Mucosa of gallbladder (tissue), 1 donor: ENCODE measurements around the gene YPEL1. TPM values are rescaled to one million over a fixed set of nuclear protein-coding genes. Genes with fewer than 3 reads are reported as not detected.
"Not testable (repeated sequence)": the region's sequence is repeated elsewhere in the genome, so short reads cannot be mapped to it uniquely, and the experiment has no call there.

Experiments used
- DNase-seq: peaks from one replicate; pipeline ENCODE4 v3.0.0-alpha.2; 2020; ENCODE audit warnings: low spot score
- total RNA-seq: library from RNA; stranded (reverse); gene quantifications from one replicate; pipeline ENCODE4 v1.2.1, GENCODE V29; 2021
- donor health status: DM: no; HTN: no; CAD: no.

YPEL1 gene
- total RNA-seq, 1 donor from 2014 or later = 10.0 TPM

GRCh38 chr22:21753374-21754111 lies 17.9 kb upstream of the YPEL1 start:
- DNase-seq = no peak

- DNase-seq = no peak
Measured at GRCh38 chr22:21752276-21752675, 16.7 kb upstream of the YPEL1 start.

GRCh38 chr22:21745948-21746347 lies 10.4 kb upstream of the YPEL1 start:
- DNase-seq = no peak

- DNase-seq = not testable (repeated sequence)
Measured at GRCh38 chr22:21744917-21745316, 9.3 kb upstream of the YPEL1 start.

- DNase-seq = no peak
Measured at GRCh38 chr22:21741790-21742189, 6.2 kb upstream of the YPEL1 start.

GRCh38 chr22:21741059-21741458 lies 5.5 kb upstream of the YPEL1 start:
- no peak for DNase-seq

- no peak for DNase-seq
Measured at GRCh38 chr22:21739828-21740377, 4.3 kb upstream of the YPEL1 start.

- no peak for DNase-seq
Measured at GRCh38 chr22:21738966-21739365, 3.4 kb upstream of the YPEL1 start.

- DNase-seq = no peak
Measured at GRCh38 chr22:21738081-21738480, 2.5 kb upstream of the YPEL1 start.

- DNase-seq = no peak
Measured at GRCh38 chr22:21736948-21737347, 1.4 kb upstream of the YPEL1 start.

GRCh38 chr22:21736084-21736642 lies 569 bp upstream of the YPEL1 start:
- peak; percentile 16 for DNase-seq

GRCh38 chr22:21734540-21735199 lies 924 bp downstream of the YPEL1 start:
- no peak for DNase-seq

- DNase-seq = no peak
Measured at GRCh38 chr22:21731503-21731902, 4.1 kb downstream of the YPEL1 start.

GRCh38 chr22:21730535-21731308 lies 4.9 kb downstream of the YPEL1 start:
- DNase-seq = no peak

- DNase-seq = not testable (repeated sequence)
Measured at GRCh38 chr22:21729184-21729583, 6.4 kb downstream of the YPEL1 start.

- no peak for DNase-seq
Measured at GRCh38 chr22:21728270-21728669, 7.3 kb downstream of the YPEL1 start.

GRCh38 chr22:21727768-21728167 lies 7.8 kb downstream of the YPEL1 start:
- DNase-seq = no peak

- DNase-seq = no peak
Measured at GRCh38 chr22:21727159-21727558, 8.4 kb downstream of the YPEL1 start.

- no peak for DNase-seq
Measured at GRCh38 chr22:21726650-21727049, 8.9 kb downstream of the YPEL1 start.

GRCh38 chr22:21725956-21726649 lies 9.5 kb downstream of the YPEL1 start:
- no peak for DNase-seq

- DNase-seq = not testable (repeated sequence)
Measured at GRCh38 chr22:21724496-21724895, 11.1 kb downstream of the YPEL1 start.
